Vagina (tissue), 2 donors: ENCODE data around the gene CCR7. TPM values are rescaled to one million over a fixed set of nuclear protein-coding genes. Genes with fewer than 3 reads are reported as not detected.

Experiments
- DNase-seq, 2 donors: peaks; one replicate each; pipeline ENCODE4 v3.0.0-alpha.2; 2017; ENCODE audit errors: extremely low spot score in 2 of 2
- H3K27ac ChIP-seq: fragments of 200-600 bp; sonication (generic); one replicate; pipeline ENCODE4 v1.5.1; 2019
- H3K27me3 ChIP-seq: fragments of 200-600 bp; sonication (generic); one replicate; pipeline ENCODE4 v1.5.1; 2019
- H3K36me3 ChIP-seq, 2 donors: fragments of 200-600 bp; sonication (generic); one replicate each; pipeline ENCODE4 v1.5.1; 2017 to 2019
- H3K4me1 ChIP-seq: fragments of 200-600 bp; sonication (generic); one replicate; pipeline ENCODE4 v1.5.1; 2019
- H3K4me3 ChIP-seq, 2 donors: fragments of 200-600 bp; sonication (generic); 1 replicate in 1 of 2; 2 replicates in 1 of 2; pipeline ENCODE4 v1.5.1; 2016 to 2019
- H3K9me3 ChIP-seq: fragments of 200-600 bp; sonication (generic); one replicate; pipeline ENCODE4 v1.5.1; 2019
- CTCF ChIP-seq, 3 experiments: fragments of 450-650 bp in 2 of 3; fragments of 200-600 bp in 1 of 3; sonication (generic) in 1 of 3; IDR thresholded peaks; one replicate each; pipeline ENCODE4 v1.5.1; 2017 to 2019; ENCODE audit warnings: antibody characterized with exemption in 3 of 3, mild to moderate bottlenecking in 2 of 3, moderate library complexity in 2 of 3
- POLR2A ChIP-seq, 2 donors: fragments of 450-650 bp; IDR thresholded peaks; one replicate each; pipeline ENCODE4 v1.6.1; 2017; ENCODE audit warnings: antibody characterized with exemption in 2 of 2, mild to moderate bottlenecking in 2 of 2, moderate library complexity in 2 of 2
- POLR2AphosphoS5 ChIP-seq, 2 donors: sonication (generic); formaldehyde crosslinking; IDR thresholded peaks; one replicate each; pipeline ENCODE4 v1.9.0; 2017; ENCODE audit warnings: antibody characterized with exemption in 2 of 2, mild to moderate bottlenecking in 2 of 2, low read depth in 1 of 2; ENCODE audit not compliant: insufficient read depth in 1 of 2
- intact Hi-C: fragments of 100-400 bp; cut with DNase I; formaldehyde crosslinking; loops from one replicate; pipeline ENCODE4 v1.15.1; 2023
- total RNA-seq: library from RNA; depleted of rRNA; stranded (reverse); fragments of >200 nt; gene quantifications from one replicate; pipeline ENCODE4 v1.2.3, GENCODE V29; 2016

The CCR7 gene
- total RNA-seq, 1 donor from 2014 or later = not detected

DNA sequence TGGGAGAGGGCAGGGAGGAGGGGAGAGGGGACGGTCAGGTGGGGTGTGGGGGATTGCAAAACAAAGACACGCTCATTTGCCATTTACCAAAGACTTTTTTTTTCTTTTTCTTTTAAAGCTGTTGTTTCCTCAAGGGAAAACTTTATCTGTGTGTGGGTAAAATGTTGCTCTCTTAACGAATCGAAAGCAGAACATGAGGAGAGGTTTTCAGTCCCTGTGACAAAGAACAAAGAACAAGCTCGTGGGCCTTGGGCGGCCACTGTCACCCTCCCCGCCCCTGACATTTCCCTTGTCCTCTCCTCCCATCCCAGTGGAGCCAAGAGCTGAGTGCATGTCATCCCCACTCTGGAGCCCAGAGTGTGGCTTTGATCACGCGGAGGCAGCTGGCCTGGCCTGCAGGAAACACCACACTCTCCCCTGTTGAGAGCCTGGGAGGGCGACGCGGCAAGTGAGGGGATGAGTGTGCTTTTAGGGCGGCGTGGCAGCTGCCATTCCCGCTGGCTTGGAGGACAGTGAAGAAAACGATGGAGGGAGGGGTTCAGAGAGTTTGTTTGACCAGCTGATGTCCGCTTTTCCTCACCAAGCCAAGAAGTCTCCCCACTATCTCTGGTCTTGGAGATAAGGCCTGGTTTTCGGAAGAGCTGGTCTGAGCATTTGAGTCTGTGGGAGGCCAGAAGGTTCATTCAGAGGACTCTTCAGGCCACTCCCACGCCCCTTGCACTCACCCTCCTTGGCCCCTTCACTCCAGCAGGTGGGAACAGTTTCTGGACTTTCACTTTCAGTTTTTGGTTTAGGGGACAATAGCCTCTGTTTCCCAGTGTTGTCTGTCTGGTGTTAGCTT is 11.4 kb downstream of the CCR7 start:
- Histone ChIP-seq H3K27ac (peak overlapping the region; percentile 88), H3K4me3 (no peak overlapping the region), H3K4me1 (peaks cover 95% of the 10 kb centered on the region), H3K36me3 (no peaks in the 10 kb centered on the region), H3K27me3 (no peaks in the 10 kb centered on the region), H3K9me3 (no peaks in the 10 kb centered on the region)
- DNase-seq = peak in 1 of 2 donors; percentile 92
- peak in 1 of 2 donors; percentile 77 for TF ChIP-seq POLR2AphosphoS5 (IDR thresholded peaks at IDR 0.05; ENCODE audit: insufficient read depth in 1 of 2, low read depth in 1 of 2)
- no peak for TF ChIP-seq POLR2A (IDR thresholded peaks at IDR 0.05)
- intact Hi-C loops = loop anchor here (5.0 kb wide), 1 partner anchor 112 kb away; the partner anchor contains the start of gene IGFBP4

- intact Hi-C loops = loop anchor here (5.0 kb wide), 1 partner anchor 111 kb away; the partner anchor contains the start of gene IGFBP4
- peaks cover 95% of the 10 kb centered on the region for H3K4me1 ChIP-seq
These were observed 12.2 kb downstream of the CCR7 start for GRCh38 chr17:40552806-40553693.

GRCh38 chr17:40551879-40552768 is 13.1 kb downstream of the CCR7 start:
- peak in 1 of 2 donors; percentile 89 for DNase-seq
- Histone ChIP-seq H3K27ac (peak overlapping the region; percentile 88), H3K4me1 (peaks cover 95% of the 10 kb centered on the region), H3K27me3 (no peaks in the 10 kb centered on the region), H3K4me3 (no peak overlapping the region), H3K36me3 (no peaks in the 10 kb centered on the region), H3K9me3 (no peaks in the 10 kb centered on the region)
- intact Hi-C loops = loop anchor here (1.0 to 5.0 kb wide), 2 partner anchors 10 to 110 kb away; partner anchors contain the start of gene IGFBP4
- TF ChIP-seq CTCF (IDR thresholded peaks at IDR 0.05) (no peak), POLR2AphosphoS5 (IDR thresholded peaks at IDR 0.05; ENCODE audit: insufficient read depth in 1 of 2, low read depth in 1 of 2) (peak; percentile 67 to 74), POLR2A (IDR thresholded peaks at IDR 0.05) (peak in 1 of 2 donors; percentile 11)

More at GRCh38 chr17:40552806-40553693, 12.2 kb downstream of the CCR7 start:
- Histone ChIP-seq H3K4me3 (no peak overlapping the region), H3K27me3 (no peaks in the 10 kb centered on the region), H3K9me3 (no peaks in the 10 kb centered on the region), H3K27ac (peak overlapping the region; percentile 88), H3K36me3 (no peaks in the 10 kb centered on the region)
- TF ChIP-seq POLR2AphosphoS5 (IDR thresholded peaks at IDR 0.05; ENCODE audit: insufficient read depth in 1 of 2, low read depth in 1 of 2) = no peak
- TF ChIP-seq CTCF (IDR thresholded peaks at IDR 0.05) = no peak
- no peak for TF ChIP-seq POLR2A (IDR thresholded peaks at IDR 0.05)
- DNase-seq = peak in 1 of 2 donors; percentile 93

DNA sequence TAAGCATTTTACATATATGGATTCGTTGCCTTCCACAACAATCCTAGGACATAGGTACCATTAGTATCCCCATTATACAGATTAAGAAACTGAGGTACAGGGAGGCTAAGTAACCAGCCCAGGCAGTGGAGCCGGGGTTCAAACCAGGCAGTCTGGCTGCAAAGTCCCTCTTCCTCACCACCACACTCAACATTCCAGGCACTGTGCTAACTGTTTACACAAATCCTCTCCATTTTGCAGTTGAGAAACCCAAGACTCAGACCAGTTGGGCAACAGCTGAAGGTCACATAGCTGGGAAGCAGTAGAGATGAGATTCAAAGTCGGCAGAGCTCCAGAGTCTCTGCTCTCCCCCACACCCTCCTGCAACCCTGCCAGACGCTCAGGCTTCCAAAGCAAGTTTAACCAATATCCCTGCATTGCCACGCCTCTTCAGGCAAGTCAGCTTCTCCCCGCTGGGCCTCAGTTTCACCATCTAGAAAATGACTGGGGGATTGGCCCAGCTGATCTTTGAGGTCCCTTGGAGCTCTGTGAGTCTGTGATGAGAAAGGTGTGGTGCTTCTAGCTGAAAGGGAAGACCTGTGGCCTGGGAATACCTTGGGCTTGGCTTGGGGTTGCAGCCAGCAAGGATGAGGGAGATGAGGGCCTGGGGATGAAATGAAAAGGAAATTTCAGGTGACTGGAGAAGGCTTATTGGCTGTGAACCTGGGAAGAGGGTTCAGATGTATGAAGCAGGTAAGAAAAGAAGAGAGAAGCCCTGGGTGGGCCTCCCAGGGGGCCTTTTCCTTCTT is 14.0 kb downstream of the CCR7 start:
- no peaks in the 10 kb centered on the region for H3K27me3 ChIP-seq
- peak overlapping the region; percentile 88 for H3K27ac ChIP-seq
- peak in 1 of 2 donors; percentile 97 for DNase-seq
- TF ChIP-seq POLR2A (IDR thresholded peaks at IDR 0.05) (no peak), CTCF (IDR thresholded peaks at IDR 0.05) (no peak), POLR2AphosphoS5 (IDR thresholded peaks at IDR 0.05; ENCODE audit: insufficient read depth in 1 of 2, low read depth in 1 of 2) (peak in 1 of 2 donors; percentile 79)
- H3K36me3 ChIP-seq = no peaks in the 10 kb centered on the region
- intact Hi-C loops = loop anchor here (1.0 to 5.0 kb wide), 2 partner anchors 9 to 109 kb away; partner anchors contain the start of gene IGFBP4
- H3K4me3 ChIP-seq = no peak overlapping the region
- no peaks in the 10 kb centered on the region for H3K9me3 ChIP-seq
- peaks cover 89% of the 10 kb centered on the region for H3K4me1 ChIP-seq
